Astrocyte of the spinal cord (primary cell): ENCODE data around the gene ARHGEF28.

ENCODE experiments used
- DNase-seq: peaks from one replicate; pipeline ENCODE4 v3.0.0; 2011; ENCODE audit warnings: low read depth, low spot score
- H3K4me3 ChIP-seq: 2 replicates; pipeline ENCODE4 v1.5.1; 2011; ENCODE audit warnings: low read depth, mild to moderate bottlenecking, low read length, moderate library complexity
- in situ Hi-C: cut with HindIII; loops from 2 replicates; pipeline ENCODE4 v1.10.0; 2017; ENCODE audit warnings: low sequenced_read_pairs
- TF ChIP-seq, protein P1 (sequence below): IDR thresholded peaks from 2 replicates; pipeline ENCODE4 v1.5.1; 2012; ENCODE audit warnings: low read depth, mild to moderate bottlenecking, low read length, inconsistent platforms

Gene ARHGEF28

DNA sequence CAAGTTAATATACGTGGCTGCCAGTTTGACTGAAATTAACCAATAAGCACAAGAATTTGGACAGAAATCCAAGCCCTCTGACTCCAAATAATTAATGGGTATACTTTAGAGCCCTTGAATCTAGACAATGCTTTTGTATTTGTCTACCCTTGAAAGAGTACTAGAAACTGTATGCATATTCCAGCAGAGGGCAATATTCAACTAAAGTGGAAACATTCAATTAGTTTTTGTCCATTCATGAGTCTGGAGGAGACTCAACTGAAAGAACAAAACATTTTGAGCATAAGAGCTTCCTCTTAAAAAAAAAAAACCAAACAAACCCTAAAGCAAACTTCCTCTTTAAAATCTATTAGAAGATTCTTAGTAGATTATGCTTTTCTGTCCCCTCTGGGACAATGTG lies 157.8 kb downstream of the ARHGEF28 start:
- in situ Hi-C loops: no loop called here
- TF ChIP-seq, protein P1, sequence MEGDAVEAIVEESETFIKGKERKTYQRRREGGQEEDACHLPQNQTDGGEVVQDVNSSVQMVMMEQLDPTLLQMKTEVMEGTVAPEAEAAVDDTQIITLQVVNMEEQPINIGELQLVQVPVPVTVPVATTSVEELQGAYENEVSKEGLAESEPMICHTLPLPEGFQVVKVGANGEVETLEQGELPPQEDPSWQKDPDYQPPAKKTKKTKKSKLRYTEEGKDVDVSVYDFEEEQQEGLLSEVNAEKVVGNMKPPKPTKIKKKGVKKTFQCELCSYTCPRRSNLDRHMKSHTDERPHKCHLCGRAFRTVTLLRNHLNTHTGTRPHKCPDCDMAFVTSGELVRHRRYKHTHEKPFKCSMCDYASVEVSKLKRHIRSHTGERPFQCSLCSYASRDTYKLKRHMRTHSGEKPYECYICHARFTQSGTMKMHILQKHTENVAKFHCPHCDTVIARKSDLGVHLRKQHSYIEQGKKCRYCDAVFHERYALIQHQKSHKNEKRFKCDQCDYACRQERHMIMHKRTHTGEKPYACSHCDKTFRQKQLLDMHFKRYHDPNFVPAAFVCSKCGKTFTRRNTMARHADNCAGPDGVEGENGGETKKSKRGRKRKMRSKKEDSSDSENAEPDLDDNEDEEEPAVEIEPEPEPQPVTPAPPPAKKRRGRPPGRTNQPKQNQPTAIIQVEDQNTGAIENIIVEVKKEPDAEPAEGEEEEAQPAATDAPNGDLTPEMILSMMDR: peak; percentile 46
- peak; percentile 48 for DNase-seq
- H3K4me3 ChIP-seq: no peak overlapping the region

DNA sequence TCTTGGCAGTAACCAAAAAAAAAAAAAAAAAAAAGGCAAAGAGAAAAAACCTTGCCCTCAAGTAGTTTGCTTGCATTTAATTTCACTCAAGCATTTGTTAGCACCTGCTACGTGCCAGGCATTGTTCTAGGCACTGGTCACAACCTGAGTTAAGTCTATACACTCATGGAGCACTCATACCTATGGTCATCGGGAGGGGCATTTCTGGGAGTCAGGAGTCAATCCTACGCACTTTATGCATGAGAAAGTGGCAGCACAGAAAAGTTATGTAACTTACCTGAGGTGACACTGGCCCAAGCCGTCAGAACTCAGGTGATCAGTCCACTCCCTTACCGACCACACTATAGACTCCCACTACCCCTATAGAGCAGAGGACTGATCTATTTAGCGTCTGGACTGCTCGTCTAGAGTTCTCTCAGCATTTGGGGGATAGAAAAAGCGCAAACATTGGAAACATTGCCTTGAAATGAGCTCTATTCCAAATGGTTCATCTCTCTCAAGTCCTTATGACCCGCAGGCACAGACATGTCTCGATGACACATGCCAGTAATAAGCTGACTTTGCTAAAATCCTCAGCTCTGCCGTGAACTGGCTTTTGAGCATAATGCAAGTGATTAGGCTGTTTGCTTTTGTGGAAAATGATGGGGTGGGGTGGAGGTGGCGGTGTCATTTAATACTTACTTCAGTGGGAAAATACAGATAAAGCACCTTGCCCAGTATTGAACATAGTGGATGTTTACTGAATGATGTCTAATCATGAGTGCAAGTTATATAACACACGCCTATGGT lies 160.2 kb downstream of the ARHGEF28 start:
- in situ Hi-C loops: no loop called here
- no peak for DNase-seq
- no peak overlapping the region for H3K4me3 ChIP-seq
- TF ChIP-seq, protein P1: no peak

DNA sequence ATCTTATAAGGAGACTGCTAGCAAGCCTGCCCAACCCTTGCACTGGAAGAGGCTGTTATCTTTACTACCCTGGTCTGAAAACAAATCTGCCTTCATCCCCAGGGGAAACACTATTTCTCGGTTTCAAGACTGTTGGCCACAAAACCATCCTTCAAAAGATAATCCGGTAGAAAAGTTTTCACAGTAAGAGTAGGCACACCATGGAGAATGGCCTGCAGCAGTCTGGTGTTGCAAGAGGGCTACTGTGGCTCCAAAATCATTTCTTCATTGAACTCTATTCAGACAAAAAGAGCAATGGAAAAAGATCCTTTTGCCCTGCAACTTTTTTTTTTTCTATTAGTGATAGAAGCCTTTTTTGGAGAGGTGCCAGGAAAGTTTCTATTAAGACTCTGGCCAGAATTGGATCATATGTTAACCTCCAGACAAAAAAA lies 163.9 kb downstream of the ARHGEF28 start:
- H3K4me3 ChIP-seq: no peak overlapping the region
- DNase-seq: no peak
- in situ Hi-C loops: no loop called here
- TF ChIP-seq, protein P1: no peak

DNA sequence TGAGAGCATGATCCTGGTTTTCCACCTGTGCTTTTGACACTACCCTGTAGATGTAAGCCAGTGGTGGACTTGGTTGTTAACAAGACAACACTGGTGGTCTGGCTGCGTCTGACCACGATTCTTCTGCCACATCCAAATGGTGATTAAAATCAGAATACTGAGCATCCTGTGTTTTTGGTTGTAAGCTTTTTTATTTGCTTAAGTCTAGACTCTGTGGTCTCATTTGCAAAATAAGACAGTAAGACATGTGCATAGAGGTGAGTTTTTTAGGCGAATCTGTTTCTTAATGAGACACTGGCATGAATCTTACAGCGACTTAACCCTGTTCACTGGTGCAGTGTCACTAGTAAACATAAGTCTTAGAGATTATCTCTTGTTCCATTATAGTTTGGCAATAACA lies 165.4 kb downstream of the ARHGEF28 start:
- no peak for DNase-seq
- H3K4me3 ChIP-seq: no peak overlapping the region
- in situ Hi-C loops: no loop called here
- TF ChIP-seq, protein P1: no peak

DNA sequence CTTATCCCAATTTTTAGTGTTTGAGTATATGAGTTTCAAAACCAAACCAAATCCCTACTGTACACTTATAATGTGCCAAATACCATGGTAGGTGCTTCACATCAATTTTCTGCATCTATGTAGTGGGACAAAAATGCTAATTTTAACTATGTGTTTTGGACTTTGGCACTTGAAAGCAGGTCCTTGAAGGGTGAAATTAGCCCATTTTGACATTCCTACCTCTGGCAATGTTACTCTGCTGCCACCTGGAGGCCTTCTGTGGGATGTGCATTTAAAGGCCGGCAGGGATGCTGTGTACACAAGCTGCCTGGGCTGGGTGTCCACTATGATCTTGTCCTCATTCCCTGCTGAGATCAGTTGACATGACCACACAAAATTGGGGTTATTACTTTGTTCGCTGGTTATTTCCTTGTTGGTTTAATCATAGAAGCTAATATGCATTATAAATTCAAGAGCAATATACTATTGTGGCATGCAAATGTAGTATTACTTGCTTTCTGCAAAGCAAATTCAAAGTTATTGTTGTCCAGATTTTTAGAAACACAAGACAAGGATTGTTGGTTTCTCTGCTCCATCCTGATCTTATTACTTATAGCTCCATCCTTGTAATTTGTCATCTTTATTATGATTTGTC lies 166.8 kb downstream of the ARHGEF28 start:
- H3K4me3 ChIP-seq: no peak overlapping the region
- peak; percentile 78 for DNase-seq
- in situ Hi-C loops: no loop called here
- TF ChIP-seq, protein P1: peak; percentile 96

DNA sequence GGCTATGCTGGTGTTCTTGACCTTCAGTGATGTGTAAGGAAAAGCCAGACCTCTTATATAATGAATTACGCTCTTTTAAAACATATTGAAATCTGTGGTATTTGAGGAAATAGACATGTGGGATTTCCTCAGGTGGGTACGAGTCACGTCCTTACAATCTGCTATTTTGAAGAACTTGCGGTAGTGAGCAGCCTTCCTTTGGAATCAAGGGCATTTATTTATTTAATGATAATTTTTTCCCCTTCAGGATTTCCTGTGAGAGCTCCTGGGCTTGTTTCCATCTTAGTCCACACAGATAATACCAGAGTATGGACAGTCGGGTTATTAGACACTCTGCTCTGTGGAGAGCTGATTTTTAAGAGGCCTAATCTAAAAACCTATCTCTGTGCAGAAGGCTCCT lies 167.9 kb downstream of the ARHGEF28 start:
- H3K4me3 ChIP-seq: no peak overlapping the region
- TF ChIP-seq, protein P1: no peak
- peak; percentile 62 for DNase-seq
- in situ Hi-C loops: no loop called here
